ENCODE results near the gene AGR2. TPM values are rescaled to one million over a fixed set of nuclear protein-coding genes. Genes with fewer than 3 reads are reported as not detected.

Gene AGR2
- total RNA-seq, 1 experiment from 2014 or later: 650 TPM

DNA sequence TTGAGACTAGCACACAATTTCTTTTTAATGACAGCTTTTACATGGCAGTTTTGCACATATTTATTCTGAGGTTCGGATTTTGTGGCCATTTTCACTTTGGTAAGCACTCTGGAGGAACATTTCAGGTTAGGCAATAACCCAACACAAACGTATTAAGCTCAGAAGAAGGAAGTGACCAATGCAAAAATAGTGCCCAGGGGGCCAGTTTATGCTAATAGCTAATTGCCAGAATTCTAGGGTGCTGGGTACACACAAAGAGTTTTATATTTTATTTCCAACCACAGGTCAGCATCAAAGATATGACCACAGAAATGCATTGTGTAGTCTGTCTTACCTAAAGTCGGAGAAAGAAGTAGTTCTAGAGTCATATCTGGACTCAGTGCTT lies 8.4 kb upstream of the AGR2 start:
- no peak for DNase-seq (ENCODE audit: extremely low read depth, low read depth)

GRCh38 chr7:16812542-16813231 lies 7.9 kb upstream of the AGR2 start:
- DNase-seq (ENCODE audit: extremely low read depth, low read depth): no peak

- peak; percentile 83 for DNase-seq (ENCODE audit: extremely low read depth, low read depth)
Measured at GRCh38 chr7:16811551-16811950, 6.8 kb upstream of the AGR2 start.

DNA sequence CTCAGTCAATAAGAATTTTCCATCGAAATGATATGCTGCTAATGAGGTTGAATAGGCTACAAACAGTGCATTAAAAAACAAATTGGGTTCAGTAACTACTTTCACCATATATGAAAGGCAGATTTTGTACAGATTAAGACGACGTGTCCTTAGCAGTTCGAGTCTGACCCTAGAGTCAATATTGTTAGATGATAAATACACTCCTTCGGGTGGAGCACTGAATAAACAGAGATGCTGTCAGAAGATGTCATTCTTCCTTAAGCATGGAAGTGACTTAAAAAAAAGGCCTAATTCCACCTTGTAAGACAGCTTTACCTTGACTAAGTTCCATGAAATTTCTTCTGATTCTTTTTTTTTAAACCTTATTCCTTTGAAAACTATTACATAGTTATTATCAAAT lies 5.8 kb upstream of the AGR2 start:
- peak; percentile 54 for DNase-seq (ENCODE audit: extremely low read depth, low read depth)

GRCh38 chr7:16810112-16810511 lies 5.3 kb upstream of the AGR2 start:
- no peak for DNase-seq (ENCODE audit: extremely low read depth, low read depth)

GRCh38 chr7:16805441-16805840 lies 642 bp upstream of the AGR2 start:
- DNase-seq (ENCODE audit: extremely low read depth, low read depth): no peak

- peak; percentile 63 for DNase-seq (ENCODE audit: extremely low read depth, low read depth)
Measured at GRCh38 chr7:16803881-16804673, 722 bp downstream of the AGR2 start.

DNA sequence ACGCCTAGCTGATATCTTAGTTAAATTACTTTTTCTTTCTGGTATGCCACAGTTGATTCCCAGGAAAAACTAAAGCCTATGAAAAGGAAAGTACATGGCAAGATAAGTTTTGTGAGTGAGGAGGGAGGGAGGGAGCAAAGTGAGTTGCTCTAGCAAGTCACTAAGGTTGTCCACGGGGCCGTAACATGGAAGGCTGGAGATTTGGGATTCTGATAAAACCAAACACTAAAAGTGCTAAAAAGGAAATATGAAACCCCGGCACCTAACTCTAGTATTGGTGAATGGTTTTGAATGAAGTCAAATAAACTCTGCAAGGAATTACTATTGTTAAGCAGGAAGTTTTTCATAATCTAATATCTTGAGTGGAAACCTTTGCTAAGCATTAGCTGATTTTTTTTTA lies 1.7 kb downstream of the AGR2 start:
- DNase-seq (ENCODE audit: extremely low read depth, low read depth): no peak

GRCh38 chr7:16801579-16801978 lies 3.2 kb downstream of the AGR2 start:
- DNase-seq (ENCODE audit: extremely low read depth, low read depth): no peak

DNA sequence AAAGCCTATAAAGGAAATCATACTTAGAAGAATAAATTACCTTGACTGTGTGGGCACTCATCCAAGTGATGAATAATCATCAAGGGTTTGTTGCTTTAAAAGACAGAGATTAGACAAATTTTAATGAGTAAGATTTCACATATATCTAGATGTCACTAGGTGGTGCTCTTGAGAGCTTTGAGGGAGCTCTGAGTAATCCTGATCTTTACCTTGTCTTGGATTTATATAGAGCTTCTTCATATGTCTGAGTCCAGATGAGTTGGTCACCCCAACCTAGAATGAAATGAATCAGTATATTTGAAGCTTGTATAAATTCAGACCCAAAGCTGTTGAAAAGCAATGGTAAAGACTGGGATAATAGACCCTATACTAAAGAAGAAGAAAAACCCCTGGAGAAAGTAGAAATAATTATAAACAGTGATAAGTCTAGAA lies 3.7 kb downstream of the AGR2 start:
- peak; percentile 68 for DNase-seq (ENCODE audit: extremely low read depth, low read depth)

- no peak for DNase-seq (ENCODE audit: extremely low read depth, low read depth)
Measured at GRCh38 chr7:16795624-16796023, 9.2 kb downstream of the AGR2 start.

DNA sequence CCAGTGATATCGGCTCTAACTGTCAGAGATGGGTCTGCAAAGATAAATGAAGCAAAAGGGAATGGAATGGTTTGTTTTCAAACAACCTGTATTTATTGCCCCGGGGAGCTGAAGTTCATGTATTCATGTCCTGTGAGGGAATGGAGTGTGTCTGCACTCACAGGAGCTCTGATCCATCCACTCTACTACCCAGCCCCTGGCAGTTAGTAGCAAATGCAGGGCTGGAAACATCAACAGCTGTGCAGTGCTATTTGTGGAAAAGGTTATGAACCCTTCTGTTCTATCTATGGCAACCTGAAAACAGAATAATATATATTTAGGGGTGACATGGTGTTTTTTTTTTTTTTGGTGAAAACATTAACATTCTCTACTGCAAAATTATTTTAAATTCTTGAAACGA lies 9.8 kb downstream of the AGR2 start:
- no peak for DNase-seq (ENCODE audit: extremely low read depth, low read depth)

DNA sequence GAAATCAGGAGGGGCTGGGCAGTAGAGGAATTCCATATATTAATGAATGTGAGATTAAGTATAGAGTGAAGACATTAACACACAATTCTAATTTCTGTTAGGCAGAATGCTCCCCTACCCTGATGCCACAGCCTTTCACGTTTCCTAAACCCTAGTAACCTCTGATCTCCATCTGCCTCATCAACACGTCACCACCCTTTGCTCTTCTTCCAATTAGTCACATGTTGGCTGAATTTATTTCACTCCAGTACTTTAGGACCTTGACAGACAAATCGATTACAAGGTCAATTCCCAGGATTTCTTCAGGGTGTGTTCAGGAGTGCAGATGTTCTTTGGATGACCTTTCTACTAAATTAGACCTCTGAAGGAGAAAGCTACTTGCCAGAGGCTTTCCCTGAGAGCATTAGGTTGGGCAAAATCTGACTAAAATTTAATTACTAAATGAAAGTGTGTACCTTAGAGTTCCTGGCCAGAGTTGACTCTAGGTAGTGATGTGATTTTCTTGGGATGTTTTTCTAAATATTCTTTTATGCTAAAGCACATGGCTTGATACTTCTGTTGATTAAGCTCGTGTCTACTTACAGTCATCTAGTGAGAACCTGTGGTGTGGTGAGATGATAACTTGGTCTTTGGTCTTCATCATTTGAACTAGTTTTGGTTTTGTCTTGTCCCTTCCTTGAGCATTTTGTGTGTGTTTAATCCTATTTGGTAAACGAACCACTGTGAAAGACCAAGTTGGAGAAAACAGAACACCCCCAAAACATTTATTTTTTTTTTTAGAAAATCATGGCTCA lies 12.7 kb downstream of the AGR2 start:
- no peak for DNase-seq (ENCODE audit: extremely low read depth, low read depth)

DNA sequence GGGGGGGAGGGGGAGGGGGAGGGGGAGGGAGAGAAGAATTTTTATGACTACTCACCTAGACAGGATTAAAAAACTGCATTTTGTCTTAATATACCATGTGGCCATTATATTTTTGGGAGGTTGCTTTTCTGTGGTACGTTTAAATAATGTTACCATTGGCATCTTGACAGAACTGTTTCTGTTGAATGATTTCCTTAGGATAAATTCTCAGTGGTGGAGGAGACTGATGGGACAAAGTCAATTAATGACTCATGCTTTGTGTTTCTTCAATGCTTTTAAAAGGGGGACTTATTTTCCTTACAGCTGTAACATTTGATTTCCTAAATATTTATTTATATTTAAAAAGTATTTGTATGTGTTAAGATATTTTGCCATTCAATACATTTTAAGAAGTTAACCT lies 13.7 kb downstream of the AGR2 start:
- DNase-seq (ENCODE audit: extremely low read depth, low read depth): no peak

GRCh38 chr7:16787127-16787526 lies 17.7 kb downstream of the AGR2 start:
- no peak for DNase-seq (ENCODE audit: extremely low read depth, low read depth)

DNA sequence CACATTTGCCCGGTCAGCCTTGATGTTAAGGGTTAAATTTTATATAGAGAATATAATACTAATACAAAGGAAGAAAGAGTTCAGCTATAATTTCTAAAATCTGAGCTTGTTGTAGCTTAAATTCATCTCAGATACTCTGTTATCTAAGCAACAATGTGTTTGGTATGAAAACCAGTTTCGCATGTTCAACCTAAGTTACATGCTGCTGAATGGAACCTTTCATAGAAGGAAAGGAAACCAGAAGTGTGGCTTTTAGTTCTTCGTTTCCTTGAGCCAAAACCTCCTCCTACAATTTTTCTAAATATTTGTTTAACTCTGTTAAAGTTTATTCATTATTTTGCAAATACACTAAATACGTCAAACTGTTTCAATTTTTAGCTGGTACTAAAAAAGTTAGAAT lies 18.5 kb downstream of the AGR2 start:
- DNase-seq (ENCODE audit: extremely low read depth, low read depth): no peak

DNA sequence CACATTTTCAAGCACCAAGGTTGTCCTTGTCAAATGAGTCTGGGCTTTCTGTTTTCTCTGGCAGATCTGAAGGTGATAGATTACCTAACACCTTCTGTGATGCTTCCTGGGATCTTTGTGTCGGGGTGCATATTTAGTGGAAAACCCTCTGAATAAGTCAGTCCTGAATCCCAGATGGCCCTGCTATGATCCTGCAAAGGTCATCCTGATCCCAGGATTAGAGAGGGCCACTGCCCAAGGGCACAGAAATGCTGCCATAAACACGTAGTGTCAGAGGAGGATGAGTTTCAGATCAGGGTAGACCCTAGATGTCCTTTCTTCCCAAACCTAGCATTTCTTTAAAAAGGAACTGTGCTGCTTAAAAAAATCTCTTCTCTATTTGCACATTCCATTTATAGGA lies 19.0 kb downstream of the AGR2 start:
- DNase-seq (ENCODE audit: extremely low read depth, low read depth): no peak

DNA sequence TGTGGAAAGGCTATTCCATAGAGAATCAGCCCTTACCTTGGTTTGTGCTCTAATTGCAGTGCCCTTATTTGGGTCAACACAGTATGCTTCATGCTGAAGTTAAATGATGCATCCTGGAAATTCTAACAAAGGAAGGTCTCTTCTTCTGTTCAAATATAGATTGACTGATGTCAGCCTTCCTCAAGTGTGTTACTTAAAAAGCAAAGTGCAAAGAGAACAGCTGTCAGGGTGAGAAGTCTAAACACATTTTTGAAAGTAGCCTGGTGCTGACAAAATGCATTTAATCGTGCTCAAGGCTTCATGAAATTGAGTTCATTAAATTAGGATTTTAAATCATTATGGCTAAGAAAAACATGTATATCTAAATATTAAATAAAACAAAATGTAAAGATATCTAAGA lies 19.5 kb downstream of the AGR2 start:
- no peak for DNase-seq (ENCODE audit: extremely low read depth, low read depth)

GRCh38 chr7:16780596-16780995 lies 24.2 kb downstream of the AGR2 start:
- no peak for DNase-seq (ENCODE audit: extremely low read depth, low read depth)

DNA sequence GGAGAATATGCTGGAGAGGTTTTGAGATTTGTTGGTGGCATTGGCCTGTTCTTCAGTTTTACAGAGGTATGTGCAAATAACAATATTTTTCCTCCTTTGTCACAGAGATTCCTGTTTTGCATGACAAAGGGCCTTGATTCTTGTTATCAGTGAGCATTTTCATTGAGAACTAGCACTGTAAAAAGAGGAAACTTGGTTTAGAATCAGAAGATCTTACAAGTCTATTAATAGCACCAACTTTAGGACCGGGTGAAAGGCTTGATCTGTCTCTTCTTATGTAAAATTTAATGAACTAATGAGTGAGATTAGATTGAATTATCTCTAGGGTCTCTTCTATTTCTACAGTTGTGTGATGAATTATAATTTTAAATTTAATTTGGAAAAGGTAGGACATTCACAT lies 25.7 kb downstream of the AGR2 start:
- no peak for DNase-seq (ENCODE audit: extremely low read depth, low read depth)

DNA sequence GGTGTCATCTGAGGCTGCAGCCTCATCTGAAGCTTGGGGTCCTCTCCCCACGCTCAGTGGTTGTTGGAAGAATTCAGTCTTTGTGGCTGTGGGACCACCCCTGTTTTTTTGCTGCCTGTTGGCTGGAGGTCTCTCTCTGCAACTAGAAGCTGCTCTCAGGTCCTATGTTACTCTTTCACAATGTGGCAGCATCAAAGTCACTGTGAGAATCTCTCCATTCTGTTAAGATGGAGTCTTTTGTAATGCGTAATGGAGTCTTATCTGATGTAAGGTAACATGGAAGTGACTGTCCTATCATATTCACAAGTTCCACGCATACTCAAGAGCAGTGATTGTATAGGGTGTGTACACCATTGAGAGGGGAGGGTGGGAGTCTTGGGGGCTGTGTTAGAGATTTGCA lies 26.3 kb downstream of the AGR2 start:
- no peak for DNase-seq (ENCODE audit: extremely low read depth, low read depth)

DNA sequence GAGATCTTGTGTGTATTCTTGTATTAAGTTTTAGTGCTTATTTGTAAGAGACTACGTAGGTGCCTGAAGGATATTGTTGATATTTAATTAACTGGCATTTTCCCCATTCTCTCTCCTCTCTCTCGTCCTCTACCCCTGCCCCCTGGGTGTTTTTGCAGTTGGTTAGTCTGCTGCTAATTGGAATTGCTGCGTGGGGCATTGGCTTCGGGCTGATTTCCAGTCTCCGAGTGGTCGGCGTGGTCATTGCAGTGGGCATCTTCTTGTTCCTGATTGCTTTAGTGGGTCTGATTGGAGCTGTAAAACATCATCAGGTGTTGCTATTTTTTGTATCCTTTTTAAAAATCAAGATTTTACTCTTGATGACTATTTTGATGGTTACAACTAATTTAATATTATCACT lies 28.7 kb downstream of the AGR2 start:
- no peak for DNase-seq (ENCODE audit: extremely low read depth, low read depth)
